Measurements from ENCODE around the gene COA5. TPM values are rescaled to one million over a fixed set of nuclear protein-coding genes. Genes with fewer than 3 reads are reported as not detected.

The COA5 gene
- polyA plus RNA-seq, 2 of the 4 experiments (the other 2 are of a cell fraction): 32.7 to 43.3 TPM

DNA sequence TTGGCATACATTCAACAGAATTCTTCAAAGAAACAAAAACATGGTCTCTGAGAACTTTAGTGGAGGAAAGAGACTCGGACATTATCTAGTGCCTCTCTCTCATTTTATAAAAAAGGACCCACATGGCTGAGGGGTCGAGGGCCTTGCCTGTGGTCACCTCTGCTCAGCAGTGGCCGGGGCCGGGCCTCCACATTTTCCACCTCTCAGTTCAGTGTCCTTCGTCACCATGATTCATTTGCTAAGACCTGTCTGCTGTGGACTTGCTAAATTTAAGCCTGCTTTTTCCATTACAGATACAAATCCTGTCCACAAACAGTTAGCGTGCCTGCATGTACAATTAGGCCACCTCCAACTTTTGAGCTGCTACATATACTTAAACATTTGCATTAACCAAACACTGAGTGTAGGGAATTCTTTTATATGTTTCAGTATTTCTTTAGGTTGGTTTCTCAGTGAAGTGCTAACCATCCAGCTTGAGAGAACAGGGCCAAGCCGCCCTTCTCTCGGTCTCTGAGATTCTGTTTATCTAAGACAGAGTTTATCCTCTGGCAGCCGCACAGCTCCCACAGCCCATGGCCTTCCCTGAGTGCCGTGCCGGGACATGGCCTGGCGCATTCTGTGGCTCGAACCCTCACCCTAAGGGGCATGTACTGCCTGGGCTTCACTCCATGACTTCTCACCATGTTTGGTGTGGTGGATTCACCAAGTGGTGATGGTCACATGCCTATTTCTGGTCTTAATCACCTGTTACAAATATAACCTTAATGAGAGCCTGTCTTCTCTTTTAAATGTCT is 46.2 kb downstream of the COA5 start:
- POLR2A ChIA-PET: no interaction called here
- Histone ChIP-seq H3K9me3 (no peaks in the 10 kb centered on the region), H3K4me3 (no peak overlapping the region), H3K27ac (no peak overlapping the region), H3K4me2 (no peak overlapping the region), H3K4me1 (0 out of 3 replicates have a peak, but pooled peaks cover 3% of the 10 kb centered on the region)
- ATAC-seq: no peak
- CTCF ChIA-PET: interaction anchor here (1.6 to 1.9 kb wide), 2 partner anchors 40 to 150 kb away, joined by 3 to 7 read pairs; no protein-coding TSS in a partner anchor
- no peak for TF ChIP-seq MAFK (IDR thresholded peaks at IDR 0.05; ENCODE audit: partially characterized antibody)
- TF ChIP-seq USF2 (IDR thresholded peaks at IDR 0.05): no peak
- TF ChIP-seq, protein P1, sequence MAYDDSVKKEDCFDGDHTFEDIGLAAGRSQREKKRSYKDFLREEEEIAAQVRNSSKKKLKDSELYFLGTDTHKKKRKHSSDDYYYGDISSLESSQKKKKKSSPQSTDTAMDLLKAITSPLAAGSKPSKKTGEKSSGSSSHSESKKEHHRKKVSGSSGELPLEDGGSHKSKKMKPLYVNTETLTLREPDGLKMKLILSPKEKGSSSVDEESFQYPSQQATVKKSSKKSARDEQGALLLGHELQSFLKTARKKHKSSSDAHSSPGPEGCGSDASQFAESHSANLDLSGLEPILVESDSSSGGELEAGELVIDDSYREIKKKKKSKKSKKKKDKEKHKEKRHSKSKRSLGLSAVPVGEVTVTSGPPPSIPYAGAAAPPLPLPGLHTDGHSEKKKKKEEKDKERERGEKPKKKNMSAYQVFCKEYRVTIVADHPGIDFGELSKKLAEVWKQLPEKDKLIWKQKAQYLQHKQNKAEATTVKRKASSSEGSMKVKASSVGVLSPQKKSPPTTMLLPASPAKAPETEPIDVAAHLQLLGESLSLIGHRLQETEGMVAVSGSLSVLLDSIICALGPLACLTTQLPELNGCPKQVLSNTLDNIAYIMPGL (CRISPR knock-in tag; IDR thresholded peaks at IDR 0.05; ENCODE audit: borderline replicate concordance): no peak
- TF ChIP-seq RFX5 (IDR thresholded peaks at IDR 0.05): no peak
- TF ChIP-seq MAZ (IDR thresholded peaks at IDR 0.05; ENCODE audit: borderline replicate concordance, low read depth, low read length): no peak
- TF ChIP-seq SMC3 (IDR thresholded peaks at IDR 0.05): no peak
- TF ChIP-seq CHD4 (IDR thresholded peaks at IDR 0.05; ENCODE audit: borderline replicate concordance): no peak
- no peak for DNase-seq (ENCODE audit: low read depth in 1 of 2, low spot score in 1 of 2)
- no peak for FAIRE-seq
- 96% methylated on average over 13 of the region's 13 CpGs for WGBS (ENCODE audit: missing lambda C conversion rate)

DNA sequence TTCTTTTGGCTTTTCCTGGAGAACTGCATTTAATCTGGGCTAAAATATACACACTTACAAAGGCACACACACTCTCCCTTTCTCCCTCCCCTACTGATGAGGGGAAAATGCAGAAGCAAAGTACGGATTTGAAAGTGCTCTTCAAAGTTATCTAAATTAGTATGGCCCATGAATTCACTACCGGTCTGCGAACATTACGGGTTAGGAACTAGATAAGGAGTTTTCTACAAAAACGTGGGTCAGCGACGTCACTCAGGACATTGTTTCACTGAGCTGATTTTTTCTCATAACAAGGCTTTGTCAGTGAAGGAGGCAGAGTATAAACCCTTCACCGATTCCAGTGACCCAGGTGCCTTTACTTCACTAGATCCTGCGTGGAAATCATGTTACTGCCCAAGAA is 47.3 kb downstream of the COA5 start:
- CTCF ChIA-PET: interaction anchor here (1.6 to 2.3 kb wide), 4 partner anchors 8 to 148 kb away, joined by 3 to 11 read pairs (median 8); no protein-coding TSS in a partner anchor
- WGBS (ENCODE audit: missing lambda C conversion rate): 93% methylated on average over 9 of the region's 9 CpGs

More for the DNA sequence above, 47.3 kb downstream of the COA5 start:
- H3K4me1 ChIP-seq: 0 out of 3 replicates have a peak, but pooled peaks cover 3% of the 10 kb centered on the region
- TF ChIP-seq TFCP2L1 (CRISPR knock-in tag; IDR thresholded peaks at IDR 0.05) (no peak), CEBPB (IDR thresholded peaks at IDR 0.05) (no peak), RNF2 (IDR thresholded peaks at IDR 0.05; ENCODE audit: borderline replicate concordance, low read depth) (no peak), MAX (IDR thresholded peaks at IDR 0.05) (no peak), POLR2AphosphoS2 (conservative IDR thresholded peaks at IDR 0.05; ENCODE audit: low read length) (no peak), HEYL (CRISPR knock-in tag; IDR thresholded peaks at IDR 0.05) (no peak)
- TF ChIP-seq, protein P1 (CRISPR knock-in tag; IDR thresholded peaks at IDR 0.05; ENCODE audit: borderline replicate concordance): no peak
- TF ChIP-seq, protein P2, sequence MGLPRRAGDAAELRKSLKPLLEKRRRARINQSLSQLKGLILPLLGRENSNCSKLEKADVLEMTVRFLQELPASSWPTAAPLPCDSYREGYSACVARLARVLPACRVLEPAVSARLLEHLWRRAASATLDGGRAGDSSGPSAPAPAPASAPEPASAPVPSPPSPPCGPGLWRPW (IDR thresholded peaks at IDR 0.05): no peak
- TF ChIP-seq, protein P3, sequence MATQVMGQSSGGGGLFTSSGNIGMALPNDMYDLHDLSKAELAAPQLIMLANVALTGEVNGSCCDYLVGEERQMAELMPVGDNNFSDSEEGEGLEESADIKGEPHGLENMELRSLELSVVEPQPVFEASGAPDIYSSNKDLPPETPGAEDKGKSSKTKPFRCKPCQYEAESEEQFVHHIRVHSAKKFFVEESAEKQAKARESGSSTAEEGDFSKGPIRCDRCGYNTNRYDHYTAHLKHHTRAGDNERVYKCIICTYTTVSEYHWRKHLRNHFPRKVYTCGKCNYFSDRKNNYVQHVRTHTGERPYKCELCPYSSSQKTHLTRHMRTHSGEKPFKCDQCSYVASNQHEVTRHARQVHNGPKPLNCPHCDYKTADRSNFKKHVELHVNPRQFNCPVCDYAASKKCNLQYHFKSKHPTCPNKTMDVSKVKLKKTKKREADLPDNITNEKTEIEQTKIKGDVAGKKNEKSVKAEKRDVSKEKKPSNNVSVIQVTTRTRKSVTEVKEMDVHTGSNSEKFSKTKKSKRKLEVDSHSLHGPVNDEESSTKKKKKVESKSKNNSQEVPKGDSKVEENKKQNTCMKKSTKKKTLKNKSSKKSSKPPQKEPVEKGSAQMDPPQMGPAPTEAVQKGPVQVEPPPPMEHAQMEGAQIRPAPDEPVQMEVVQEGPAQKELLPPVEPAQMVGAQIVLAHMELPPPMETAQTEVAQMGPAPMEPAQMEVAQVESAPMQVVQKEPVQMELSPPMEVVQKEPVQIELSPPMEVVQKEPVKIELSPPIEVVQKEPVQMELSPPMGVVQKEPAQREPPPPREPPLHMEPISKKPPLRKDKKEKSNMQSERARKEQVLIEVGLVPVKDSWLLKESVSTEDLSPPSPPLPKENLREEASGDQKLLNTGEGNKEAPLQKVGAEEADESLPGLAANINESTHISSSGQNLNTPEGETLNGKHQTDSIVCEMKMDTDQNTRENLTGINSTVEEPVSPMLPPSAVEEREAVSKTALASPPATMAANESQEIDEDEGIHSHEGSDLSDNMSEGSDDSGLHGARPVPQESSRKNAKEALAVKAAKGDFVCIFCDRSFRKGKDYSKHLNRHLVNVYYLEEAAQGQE (IDR thresholded peaks at IDR 0.05): no peak
- no peak overlapping the region for H3K4me3 ChIP-seq
- DNase-seq (ENCODE audit: low read depth in 1 of 2, low spot score in 1 of 2) (no peak), FAIRE-seq (no peak), ATAC-seq (no peak)
- H3K27ac ChIP-seq: no peak overlapping the region
- no peak overlapping the region for H3K4me2 ChIP-seq
- POLR2A ChIA-PET: no interaction called here
- H3K9me3 ChIP-seq: no peaks in the 10 kb centered on the region
